GM23338 (cell line): ENCODE measurements around the gene ST3GAL6. TPM values are rescaled to one million over a fixed set of nuclear protein-coding genes. Genes with fewer than 3 reads are reported as not detected.

Source experiments
- ATAC-seq: fragments of 200-7000 bp; cut with Tn5 transposase; 3 replicates; pipeline ENCODE4 v1.9.1; 2020
- DNase-seq: peaks from one replicate; pipeline ENCODE4 v3.0.0-alpha.2; 2015; ENCODE audit warnings: low spot score
- H2AFZ ChIP-seq: fragments of 200-600 bp; sonication (generic); 2 replicates; pipeline ENCODE4 v1.8.0; 2016; ENCODE audit warnings: antibody characterized with exemption, mild to moderate bottlenecking, moderate library complexity
- H3F3A ChIP-seq: fragments of 200-600 bp; sonication (generic); replicated peaks from 2 replicates; pipeline ENCODE4 v1.8.0; 2017; ENCODE audit warnings: antibody characterized with exemption, mixed run types, low read depth
- H3K27ac ChIP-seq: fragments of 200-600 bp; sonication (generic); 2 replicates; pipeline ENCODE4 v1.6.1; 2016; ENCODE audit warnings: low read depth
- H3K27me3 ChIP-seq: fragments of 200-600 bp; sonication (generic); 2 replicates; pipeline ENCODE4 v1.8.0; 2016; ENCODE audit warnings: mild to moderate bottlenecking, mixed run types, moderate library complexity; ENCODE audit not compliant: insufficient read depth
- H3K36me3 ChIP-seq: fragments of 200-600 bp; sonication (generic); 2 replicates; pipeline ENCODE4 v1.8.0; 2016; ENCODE audit warnings: mild to moderate bottlenecking; ENCODE audit not compliant: insufficient read depth
- H3K4me1 ChIP-seq: fragments of 200-600 bp; sonication (generic); 2 replicates; pipeline ENCODE4 v1.8.0; 2016; ENCODE audit warnings: mild to moderate bottlenecking, moderate library complexity; ENCODE audit not compliant: insufficient read depth
- H3K4me2 ChIP-seq: fragments of 200-600 bp; sonication (generic); 2 replicates; pipeline ENCODE4 v1.7.1; 2017; ENCODE audit warnings: mixed run types
- H3K4me3 ChIP-seq: fragments of 200-600 bp; sonication (generic); 2 replicates; pipeline ENCODE4 v1.6.1; 2016; ENCODE audit warnings: mixed run types
- H3K79me2 ChIP-seq: fragments of 200-600 bp; sonication (generic); replicated peaks from 2 replicates; pipeline ENCODE4 v1.8.0; 2017; ENCODE audit warnings: mild to moderate bottlenecking; ENCODE audit not compliant: insufficient read depth
- H3K9me2 ChIP-seq: fragments of 200-600 bp; sonication (generic); 2 replicates; pipeline ENCODE4 v1.8.0; 2017; ENCODE audit not compliant: insufficient read depth
- H4K20me1 ChIP-seq: fragments of 200-600 bp; sonication (generic); replicated peaks from 2 replicates; pipeline ENCODE4 v1.8.0; 2017; ENCODE audit warnings: mild to moderate bottlenecking; ENCODE audit not compliant: insufficient read depth
- H3K27ac Mint-ChIP-seq: 2 replicates; pipeline ENCODE4 v1.8.0; 2020; ENCODE audit warnings: inconsistent platforms, mild to moderate bottlenecking, moderate library complexity, mixed read lengths
- H3K27me3 Mint-ChIP-seq: 3 replicates; pipeline ENCODE4 v1.8.0; 2022; ENCODE audit warnings: low read depth, mild to moderate bottlenecking, moderate library complexity, mixed read lengths, inconsistent platforms; ENCODE audit not compliant: insufficient read depth, poor library complexity
- H3K36me3 Mint-ChIP-seq: 3 replicates; pipeline ENCODE4 v1.8.0; 2021; ENCODE audit warnings: low read depth, mild to moderate bottlenecking, inconsistent platforms, moderate library complexity, mixed read lengths
- H3K4me1 Mint-ChIP-seq: 3 replicates; pipeline ENCODE4 v1.8.0; 2020; ENCODE audit warnings: mild to moderate bottlenecking, inconsistent platforms, mixed read lengths
- H3K4me3 Mint-ChIP-seq: 3 replicates; pipeline ENCODE4 v1.8.0; 2021; ENCODE audit warnings: moderate library complexity, mild to moderate bottlenecking, inconsistent platforms, mixed read lengths
- H3K9me3 Mint-ChIP-seq: 3 replicates; pipeline ENCODE4 v1.8.0; 2020; ENCODE audit warnings: moderate library complexity, mild to moderate bottlenecking, inconsistent platforms, mixed read lengths
- CREB1 ChIP-seq: fragments of 250-450 bp; sonication (Bioruptor Pico); IDR thresholded peaks from 2 replicates; pipeline ENCODE4 v1.5.0; 2020; ENCODE audit warnings: low read depth, mild to moderate bottlenecking, moderate library complexity
- CTCF ChIP-seq, 2 experiments: fragments of 200-600 bp in 1 of 2; sonication (generic) in 1 of 2; conservative IDR thresholded peaks; 2 replicates each; pipeline versions ENCODE4 v1.5.1 to v1.6.1; 2016 to 2017; ENCODE audit warnings: antibody characterized with exemption in 2 of 2, low read depth in 2 of 2, mild to moderate bottlenecking in 2 of 2, moderate library complexity in 1 of 2
- ETS1 ChIP-seq: IDR thresholded peaks from 2 replicates; pipeline ENCODE4 v1.6.1; 2016; ENCODE audit warnings: antibody characterized with exemption
- EZH2phosphoT487 ChIP-seq: fragments of 200-600 bp; sonication (generic); IDR thresholded peaks from one replicate; pipeline ENCODE4 v1.8.1; 2018; ENCODE audit warnings: antibody characterized with exemption; ENCODE audit not compliant: unreplicated experiment
- JUNB ChIP-seq: IDR thresholded peaks from one replicate; pipeline ENCODE4 v1.6.1; 2016; ENCODE audit warnings: antibody characterized with exemption; ENCODE audit not compliant: unreplicated experiment
- NANOG ChIP-seq: IDR thresholded peaks from 2 replicates; pipeline ENCODE4 v1.6.1; 2016; ENCODE audit warnings: antibody characterized with exemption, borderline replicate concordance
- POLR2AphosphoS5 ChIP-seq: IDR thresholded peaks from 2 replicates; pipeline ENCODE4 v1.6.1; 2016; ENCODE audit warnings: antibody characterized with exemption, low read depth
- REST ChIP-seq: IDR thresholded peaks from one replicate; pipeline ENCODE4 v1.6.1; 2018; ENCODE audit warnings: antibody characterized with exemption; ENCODE audit not compliant: unreplicated experiment
- STAT1 ChIP-seq: IDR thresholded peaks from one replicate; pipeline ENCODE4 v1.6.1; 2016; ENCODE audit warnings: antibody characterized with exemption; ENCODE audit not compliant: unreplicated experiment
- ZNF114 ChIP-seq: fragments of 250-450 bp; sonication (Bioruptor Pico); IDR thresholded peaks from 2 replicates; pipeline ENCODE4 v1.5.0; 2020; ENCODE audit warnings: mild to moderate bottlenecking, moderate library complexity
- ZNF462 ChIP-seq: fragments of 250-450 bp; sonication (Bioruptor Pico); IDR thresholded peaks from 2 replicates; pipeline ENCODE4 v1.5.0; 2020; ENCODE audit warnings: mild to moderate bottlenecking, moderate library complexity
- polyA plus RNA-seq: library from polyadenylated mRNA; unstranded; fragments of >200 nt; fragmentation: Nextera tagmentation; extraction: Ambion mirVana; gene quantifications from 2 replicates; pipeline ENCODE4 v1.2.1, GENCODE V29; 2016
- total RNA-seq: library from RNA; depleted of rRNA; stranded (reverse); fragments of >200 nt; shearing (Covaris generic); gene quantifications from 2 replicates; pipeline ENCODE4 v1.2.3, GENCODE V29; 2014

Gene ST3GAL6
- total and polyA plus RNA-seq, 2 experiments from 2014 or later: 4.7 to 8.1 TPM

GRCh38 chr3:98740324-98740723 is 22.8 kb upstream of the ST3GAL6 start (continued):
- no peak for TF ChIP-seq ETS1
- no peak for TF ChIP-seq JUNB
- TF ChIP-seq NANOG: no peak

- Histone ChIP-seq H3K79me2 (no peaks in the 10 kb centered on the region), H3K4me1 (no peaks in the 10 kb centered on the region), H3K4me2 (no peak overlapping the region), H3K36me3 (no peaks in the 10 kb centered on the region), H3K27ac (no peak overlapping the region), H4K20me1 (no peaks in the 10 kb centered on the region), H3K9me2 (no peaks in the 10 kb centered on the region), H3F3A (no peaks in the 10 kb centered on the region), H3K27me3 (no peaks in the 10 kb centered on the region), H2AFZ (no peak overlapping the region), H3K4me3 (no peak overlapping the region)
- H3K27me3 Mint-ChIP-seq: no peaks in the 10 kb centered on the region
- H3K4me3 Mint-ChIP-seq: no peak overlapping the region
- H3K36me3 Mint-ChIP-seq: no peaks in the 10 kb centered on the region
- ATAC-seq: no peak
- no peaks in the 10 kb centered on the region for H3K9me3 Mint-ChIP-seq
- no peak for DNase-seq
- no peak overlapping the region for H3K27ac Mint-ChIP-seq
- 0 out of 3 replicates have a peak, but pooled peaks cover 2% of the 10 kb centered on the region for H3K4me1 Mint-ChIP-seq
- TF ChIP-seq REST (no peak), JUNB (no peak), EZH2phosphoT487 (no peak), ETS1 (no peak), NANOG (no peak), ZNF462 (CRISPR knock-in tag) (no peak), POLR2AphosphoS5 (no peak), CREB1 (no peak), STAT1 (no peak), ZNF114 (CRISPR knock-in tag) (no peak), CTCF (conservative IDR thresholded peaks at IDR 0.05; ENCODE audit: low read depth in 2 of 2) (no peak)
These were observed 21.9 kb upstream of the ST3GAL6 start for GRCh38 chr3:98741121-98741716.
